Measurements from ENCODE around the gene DNASE2B. TPM values are rescaled to one million over a fixed set of nuclear protein-coding genes. Genes with fewer than 3 reads are reported as not detected.

Gene DNASE2B
- total RNA-seq, 1 donor from 2014 or later = not detected

- no peaks in the 10 kb centered on the region for H3K36me3 Mint-ChIP-seq (ENCODE audit: low read depth)
- H3K4me3 Mint-ChIP-seq (ENCODE audit: low read depth) = no peak overlapping the region
- intact Hi-C loops (cut with micrococcal nuclease) = no loop called here
- no peak overlapping the region for H3K27ac Mint-ChIP-seq
- no peaks in the 10 kb centered on the region for H3K9me3 Mint-ChIP-seq
- DNase-seq (ENCODE audit: low spot score) = no peak
- no peaks in the 10 kb centered on the region for H3K27me3 Mint-ChIP-seq (ENCODE audit: low read depth)
- H3K4me1 Mint-ChIP-seq (ENCODE audit: low read depth) = no peaks in the 10 kb centered on the region
These were observed 19.0 kb upstream of the DNASE2B start for GRCh38 chr1:84379138-84379916.

GRCh38 chr1:84379917-84380180, 18.4 kb upstream of the DNASE2B start:
- H3K9me3 Mint-ChIP-seq = no peaks in the 10 kb centered on the region
- DNase-seq (ENCODE audit: low spot score) = no peak
- intact Hi-C loops (cut with micrococcal nuclease) = no loop called here
- no peak overlapping the region for H3K4me3 Mint-ChIP-seq (ENCODE audit: low read depth)
- H3K27ac Mint-ChIP-seq = no peak overlapping the region
- no peaks in the 10 kb centered on the region for H3K27me3 Mint-ChIP-seq (ENCODE audit: low read depth)
- H3K4me1 Mint-ChIP-seq (ENCODE audit: low read depth) = no peaks in the 10 kb centered on the region
- H3K36me3 Mint-ChIP-seq (ENCODE audit: low read depth) = no peaks in the 10 kb centered on the region

GRCh38 chr1:84382127-84382526, 16.2 kb upstream of the DNASE2B start:
- intact Hi-C loops (cut with micrococcal nuclease) = no loop called here
- Mint-ChIP-seq H3K27ac (no peak overlapping the region), H3K27me3 (ENCODE audit: low read depth) (peaks cover 4% of the 10 kb centered on the region), H3K9me3 (no peaks in the 10 kb centered on the region), H3K4me3 (ENCODE audit: low read depth) (no peak overlapping the region), H3K4me1 (ENCODE audit: low read depth) (no peaks in the 10 kb centered on the region), H3K36me3 (ENCODE audit: low read depth) (no peaks in the 10 kb centered on the region)
- DNase-seq (ENCODE audit: low spot score) = no peak

GRCh38 chr1:84385347-84385746, 12.9 kb upstream of the DNASE2B start:
- Mint-ChIP-seq H3K27me3 (ENCODE audit: low read depth) (peaks cover 4% of the 10 kb centered on the region), H3K27ac (no peak overlapping the region), H3K9me3 (no peaks in the 10 kb centered on the region), H3K36me3 (ENCODE audit: low read depth) (no peaks in the 10 kb centered on the region), H3K4me1 (ENCODE audit: low read depth) (no peaks in the 10 kb centered on the region), H3K4me3 (ENCODE audit: low read depth) (no peak overlapping the region)
- no peak for DNase-seq (ENCODE audit: low spot score)
- intact Hi-C loops (cut with micrococcal nuclease) = no loop called here

- no peak overlapping the region for H3K4me3 Mint-ChIP-seq (ENCODE audit: low read depth)
- no peaks in the 10 kb centered on the region for H3K9me3 Mint-ChIP-seq
- no peaks in the 10 kb centered on the region for H3K4me1 Mint-ChIP-seq (ENCODE audit: low read depth)
- no peak for DNase-seq (ENCODE audit: low spot score)
- peaks cover 4% of the 10 kb centered on the region for H3K27me3 Mint-ChIP-seq (ENCODE audit: low read depth)
- intact Hi-C loops (cut with micrococcal nuclease) = no loop called here
- H3K36me3 Mint-ChIP-seq (ENCODE audit: low read depth) = no peaks in the 10 kb centered on the region
- H3K27ac Mint-ChIP-seq = no peak overlapping the region
These were observed 11.4 kb upstream of the DNASE2B start for GRCh38 chr1:84386716-84387479.

GRCh38 chr1:84387480-84388163, 10.7 kb upstream of the DNASE2B start:
- intact Hi-C loops (cut with micrococcal nuclease) = no loop called here
- no peak for DNase-seq (ENCODE audit: low spot score)
- H3K27ac Mint-ChIP-seq = no peak overlapping the region
- no peaks in the 10 kb centered on the region for H3K9me3 Mint-ChIP-seq
- H3K36me3 Mint-ChIP-seq (ENCODE audit: low read depth) = no peaks in the 10 kb centered on the region
- H3K4me3 Mint-ChIP-seq (ENCODE audit: low read depth) = no peak overlapping the region
- no peaks in the 10 kb centered on the region for H3K4me1 Mint-ChIP-seq (ENCODE audit: low read depth)
- H3K27me3 Mint-ChIP-seq (ENCODE audit: low read depth) = peaks cover 4% of the 10 kb centered on the region

GRCh38 chr1:84390226-84390625, 8.1 kb upstream of the DNASE2B start:
- Mint-ChIP-seq H3K4me1 (ENCODE audit: low read depth) (no peaks in the 10 kb centered on the region), H3K27ac (no peak overlapping the region), H3K27me3 (ENCODE audit: low read depth) (peaks cover 5% of the 10 kb centered on the region), H3K9me3 (no peaks in the 10 kb centered on the region), H3K4me3 (ENCODE audit: low read depth) (no peak overlapping the region), H3K36me3 (ENCODE audit: low read depth) (no peaks in the 10 kb centered on the region)
- intact Hi-C loops (cut with micrococcal nuclease) = no loop called here
- DNase-seq (ENCODE audit: low spot score) = no peak

GRCh38 chr1:84401156-84401555, 2.9 kb downstream of the DNASE2B start:
- no peak overlapping the region for H3K4me3 Mint-ChIP-seq (ENCODE audit: low read depth)
- H3K27ac Mint-ChIP-seq = no peak overlapping the region
- H3K36me3 Mint-ChIP-seq (ENCODE audit: low read depth) = no peaks in the 10 kb centered on the region
- DNase-seq (ENCODE audit: low spot score) = no peak
- H3K4me1 Mint-ChIP-seq (ENCODE audit: low read depth) = no peaks in the 10 kb centered on the region
- intact Hi-C loops (cut with micrococcal nuclease) = no loop called here
- H3K27me3 Mint-ChIP-seq (ENCODE audit: low read depth) = no peaks in the 10 kb centered on the region
- no peaks in the 10 kb centered on the region for H3K9me3 Mint-ChIP-seq

- H3K4me3 Mint-ChIP-seq (ENCODE audit: low read depth) = no peak overlapping the region
- no peak overlapping the region for H3K27ac Mint-ChIP-seq
- H3K36me3 Mint-ChIP-seq (ENCODE audit: low read depth) = no peaks in the 10 kb centered on the region
- DNase-seq (ENCODE audit: low spot score) = no peak
- no peaks in the 10 kb centered on the region for H3K27me3 Mint-ChIP-seq (ENCODE audit: low read depth)
- H3K9me3 Mint-ChIP-seq = no peaks in the 10 kb centered on the region
- intact Hi-C loops (cut with micrococcal nuclease) = no loop called here
- H3K4me1 Mint-ChIP-seq (ENCODE audit: low read depth) = no peaks in the 10 kb centered on the region
These were observed 3.8 kb downstream of the DNASE2B start for GRCh38 chr1:84402060-84402459.

GRCh38 chr1:84402501-84402900, 4.2 kb downstream of the DNASE2B start:
- intact Hi-C loops (cut with micrococcal nuclease) = no loop called here
- H3K9me3 Mint-ChIP-seq = no peaks in the 10 kb centered on the region
- no peak overlapping the region for H3K4me3 Mint-ChIP-seq (ENCODE audit: low read depth)
- H3K27me3 Mint-ChIP-seq (ENCODE audit: low read depth) = no peaks in the 10 kb centered on the region
- no peaks in the 10 kb centered on the region for H3K4me1 Mint-ChIP-seq (ENCODE audit: low read depth)
- no peak overlapping the region for H3K27ac Mint-ChIP-seq
- DNase-seq (ENCODE audit: low spot score) = no peak
- no peaks in the 10 kb centered on the region for H3K36me3 Mint-ChIP-seq (ENCODE audit: low read depth)

GRCh38 chr1:84403347-84403746, 5.1 kb downstream of the DNASE2B start:
- DNase-seq (ENCODE audit: low spot score) = no peak
- Mint-ChIP-seq H3K27ac (no peak overlapping the region), H3K9me3 (no peaks in the 10 kb centered on the region), H3K36me3 (ENCODE audit: low read depth) (no peaks in the 10 kb centered on the region), H3K27me3 (ENCODE audit: low read depth) (no peaks in the 10 kb centered on the region), H3K4me1 (ENCODE audit: low read depth) (no peaks in the 10 kb centered on the region), H3K4me3 (ENCODE audit: low read depth) (no peak overlapping the region)
- intact Hi-C loops (cut with micrococcal nuclease) = no loop called here

GRCh38 chr1:84406346-84406861, 8.1 kb downstream of the DNASE2B start:
- Mint-ChIP-seq H3K9me3 (no peaks in the 10 kb centered on the region), H3K4me1 (ENCODE audit: low read depth) (no peaks in the 10 kb centered on the region), H3K36me3 (ENCODE audit: low read depth) (no peaks in the 10 kb centered on the region), H3K4me3 (ENCODE audit: low read depth) (no peak overlapping the region), H3K27ac (no peak overlapping the region), H3K27me3 (ENCODE audit: low read depth) (no peaks in the 10 kb centered on the region)
- DNase-seq (ENCODE audit: low spot score) = no peak
- intact Hi-C loops (cut with micrococcal nuclease) = no loop called here

- Mint-ChIP-seq H3K4me3 (ENCODE audit: low read depth) (no peak overlapping the region), H3K9me3 (no peaks in the 10 kb centered on the region), H3K27ac (no peak overlapping the region), H3K4me1 (ENCODE audit: low read depth) (no peaks in the 10 kb centered on the region), H3K36me3 (ENCODE audit: low read depth) (no peaks in the 10 kb centered on the region), H3K27me3 (ENCODE audit: low read depth) (no peaks in the 10 kb centered on the region)
- intact Hi-C loops (cut with micrococcal nuclease) = no loop called here
- no peak for DNase-seq (ENCODE audit: low spot score)
These were observed 9.2 kb downstream of the DNASE2B start for GRCh38 chr1:84407524-84407923.

Measured in activated T-helper 2 cell treated with anti-CD3 and anti-CD28 coated beads, Interferon-gamma antibody, Interleukin-2, Interleukin-4, amounts not matched to agents 10 μg/mL and 5 μg/mL and 100 μg/mL, durations not matched to agents 14 hours and 24 hours and 36 hours (primary cell).